T follicular helper cell (primary cell): ENCODE results near the gene NDUFA13.
A peak's percentile ranks its signal among the peaks of the same experiment; 100 is the strongest.

Experiments
- DNase-seq: peaks from one replicate; pipeline ENCODE4 v3.0.0-alpha.2; 2020; ENCODE audit warnings: low read depth

NDUFA13 gene

DNA sequence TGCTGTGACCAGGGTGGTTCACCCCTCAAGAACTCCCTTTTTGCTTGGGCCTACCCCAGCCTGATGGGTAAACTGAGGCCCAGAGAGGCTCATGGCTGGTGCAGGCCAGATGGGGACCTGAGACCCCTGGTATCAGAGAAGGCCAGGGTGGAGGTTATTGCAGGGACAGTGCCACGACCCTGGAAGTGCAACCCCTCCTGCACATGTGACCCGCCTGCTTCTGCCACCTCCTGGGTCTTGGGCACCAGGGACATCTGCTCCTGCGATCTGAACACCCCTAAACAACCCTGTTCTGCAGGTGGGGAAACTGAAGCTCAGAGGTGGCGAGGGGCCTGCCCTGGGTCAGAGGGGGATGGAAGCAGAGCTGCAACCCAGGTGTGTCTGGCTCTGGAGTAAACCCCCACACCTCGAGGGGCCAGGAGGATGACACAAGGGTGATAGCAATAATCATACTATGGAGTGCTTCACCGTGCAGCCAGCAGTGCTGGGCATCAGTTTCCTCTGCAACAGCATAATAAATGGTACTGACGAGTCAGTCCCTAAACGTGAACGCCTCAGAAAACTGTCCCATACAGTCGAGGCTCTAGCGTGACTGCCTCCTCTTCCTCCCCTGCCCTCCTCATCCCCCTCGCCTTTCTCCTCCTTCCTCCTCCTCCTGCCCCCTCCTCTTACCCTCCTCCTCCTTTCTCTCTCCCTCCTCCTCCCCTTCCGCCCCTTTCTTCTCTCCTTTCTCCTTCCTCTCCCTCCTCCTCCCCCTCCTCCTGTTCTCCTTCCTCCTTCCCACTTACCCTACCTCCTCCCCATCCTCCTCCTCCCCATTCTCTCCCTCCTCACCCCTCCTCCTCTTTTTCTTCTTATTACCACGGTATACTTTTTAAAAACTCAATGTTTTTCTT lies 17.0 kb downstream of the NDUFA13 start:
- DNase-seq = no peak

DNA sequence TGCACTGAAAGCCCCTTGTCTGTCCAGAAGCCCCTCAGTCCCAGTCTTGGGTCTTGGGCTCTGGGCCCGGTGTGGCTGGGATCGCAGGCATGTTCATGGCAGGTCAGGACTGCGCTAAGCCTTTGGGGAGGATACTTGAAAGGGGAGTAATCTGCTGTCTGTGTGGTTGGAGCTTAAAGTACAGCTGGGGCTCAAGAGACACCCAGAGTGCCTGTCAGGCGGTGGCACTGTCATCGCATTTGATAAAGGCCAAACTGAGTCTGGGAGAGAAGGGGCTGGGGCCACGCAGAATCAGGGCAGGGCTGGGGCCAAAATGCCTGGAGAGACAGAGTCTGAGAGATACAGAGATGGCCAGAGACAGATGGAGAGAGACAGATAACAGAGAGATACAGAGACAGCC lies 17.8 kb downstream of the NDUFA13 start:
- no peak for DNase-seq

DNA sequence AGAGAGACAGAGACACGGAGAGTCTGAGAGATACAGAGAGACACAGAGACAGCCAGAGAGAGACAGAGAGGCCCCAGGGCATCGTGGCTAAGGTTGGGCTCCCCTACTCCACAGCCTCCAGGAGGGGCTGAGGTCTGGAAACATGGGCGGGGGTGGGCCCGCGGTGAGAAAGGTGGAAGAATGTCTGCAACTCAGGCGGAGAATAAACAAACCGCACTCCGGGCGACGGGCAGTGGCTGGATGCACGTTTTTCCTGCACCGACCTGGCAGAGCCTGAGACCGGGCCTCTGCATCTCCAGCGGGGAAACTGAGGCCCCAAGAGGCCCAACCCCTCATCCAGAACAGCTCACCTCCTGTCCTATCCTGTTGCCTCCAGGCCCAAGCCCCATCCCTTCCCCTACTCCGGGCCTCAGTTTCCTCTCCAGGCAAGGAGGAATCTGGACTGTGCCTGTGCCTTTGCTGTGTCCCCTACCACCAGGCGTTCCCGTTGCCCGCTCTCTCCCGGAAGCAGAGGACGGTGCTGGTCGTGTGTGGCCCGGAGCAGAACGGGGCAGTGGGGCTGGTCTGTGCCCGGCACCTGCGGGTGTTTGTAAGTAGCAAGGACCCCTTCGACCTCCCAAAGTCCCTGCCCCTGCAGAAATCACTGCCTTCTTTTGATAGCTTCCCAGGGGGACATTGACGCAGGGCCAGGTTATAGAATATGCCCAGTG lies 18.7 kb downstream of the NDUFA13 start:
- no peak for DNase-seq

DNA sequence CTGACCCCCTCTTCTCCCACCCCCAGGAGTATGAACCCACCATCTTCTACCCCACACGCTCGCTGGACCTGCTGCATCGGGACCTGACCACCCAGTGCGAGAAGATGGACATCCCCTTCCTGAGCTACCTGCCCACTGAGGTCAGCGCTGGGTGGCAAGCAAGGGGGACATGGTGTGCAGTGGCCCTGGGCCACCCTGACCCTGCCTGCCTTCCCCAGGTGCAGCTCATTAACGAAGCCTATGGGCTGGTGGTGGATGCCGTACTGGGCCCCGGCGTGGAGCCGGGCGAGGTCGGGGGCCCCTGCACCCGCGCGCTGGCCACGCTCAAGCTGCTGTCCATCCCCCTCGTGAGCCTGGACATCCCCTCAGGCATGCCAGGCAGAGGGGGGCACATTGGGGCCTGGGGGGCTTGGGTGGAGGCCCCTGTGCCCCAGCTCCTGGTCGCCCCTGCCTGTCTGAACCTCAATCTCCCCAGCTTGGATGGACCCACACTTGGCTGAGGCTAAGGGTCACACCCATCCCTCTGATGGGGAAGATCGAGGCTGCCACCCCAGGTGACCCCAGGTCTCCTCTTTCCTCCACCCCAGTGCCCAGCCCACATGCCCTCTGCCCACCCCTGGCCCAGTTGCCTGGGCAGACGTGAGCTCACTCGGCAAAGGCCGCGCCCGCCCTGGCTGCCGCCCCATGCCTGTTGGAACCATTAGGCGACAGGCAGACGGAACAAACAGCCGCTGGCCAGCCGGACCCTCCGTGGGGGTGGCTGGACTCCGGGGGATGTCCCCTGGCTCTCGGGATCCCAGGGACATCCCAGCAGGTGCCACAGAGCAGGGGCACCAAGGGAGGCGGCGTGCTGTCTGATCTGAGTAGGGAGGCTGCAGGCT lies 19.5 kb downstream of the NDUFA13 start:
- no peak for DNase-seq

DNA sequence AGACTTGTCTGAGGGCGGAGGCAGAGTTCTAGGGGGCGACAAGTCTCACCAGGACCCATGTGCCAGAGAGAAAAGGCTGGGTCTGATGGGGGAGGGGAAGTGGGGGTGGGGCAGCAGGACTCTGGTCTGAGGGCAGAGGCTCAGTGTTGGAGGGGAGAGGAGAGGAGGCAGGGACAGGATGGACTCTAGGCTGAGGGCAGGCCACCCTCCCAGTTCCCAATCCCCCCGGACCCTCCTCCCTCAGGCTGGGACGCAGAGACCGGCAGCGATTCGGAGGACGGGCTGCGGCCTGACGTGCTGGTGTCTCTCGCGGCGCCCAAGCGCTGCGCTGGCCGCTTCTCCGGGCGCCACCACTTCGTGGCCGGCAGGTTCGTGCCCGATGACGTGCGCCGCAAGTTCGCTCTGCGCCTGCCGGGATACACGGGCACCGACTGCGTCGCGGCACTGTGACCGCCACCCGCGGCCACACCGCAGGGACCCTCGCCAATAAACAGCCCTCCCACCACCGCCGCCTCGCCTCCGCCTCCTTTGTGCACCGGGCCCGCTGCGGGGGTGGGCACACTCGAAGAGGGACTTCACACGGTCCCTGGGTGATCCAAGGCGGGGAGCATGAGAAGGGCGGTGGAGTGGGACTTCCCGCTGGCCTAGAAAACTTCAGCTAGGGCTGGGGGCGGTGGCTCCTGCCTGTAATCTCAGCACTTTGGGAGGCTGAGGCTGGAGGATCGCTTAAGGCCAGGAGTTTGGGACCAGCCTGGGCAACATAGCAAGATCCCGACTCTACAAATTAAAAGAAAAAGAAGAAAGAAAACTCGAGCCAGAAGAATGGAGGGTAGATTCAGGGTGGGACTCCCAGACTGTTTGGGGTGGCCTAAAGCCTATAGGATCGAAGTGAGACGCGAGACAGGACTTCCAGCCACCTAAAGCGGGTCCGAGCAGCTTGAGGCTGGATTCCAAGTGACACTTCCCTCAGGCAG lies 21.3 kb downstream of the NDUFA13 start:
- DNase-seq = no peak

DNA sequence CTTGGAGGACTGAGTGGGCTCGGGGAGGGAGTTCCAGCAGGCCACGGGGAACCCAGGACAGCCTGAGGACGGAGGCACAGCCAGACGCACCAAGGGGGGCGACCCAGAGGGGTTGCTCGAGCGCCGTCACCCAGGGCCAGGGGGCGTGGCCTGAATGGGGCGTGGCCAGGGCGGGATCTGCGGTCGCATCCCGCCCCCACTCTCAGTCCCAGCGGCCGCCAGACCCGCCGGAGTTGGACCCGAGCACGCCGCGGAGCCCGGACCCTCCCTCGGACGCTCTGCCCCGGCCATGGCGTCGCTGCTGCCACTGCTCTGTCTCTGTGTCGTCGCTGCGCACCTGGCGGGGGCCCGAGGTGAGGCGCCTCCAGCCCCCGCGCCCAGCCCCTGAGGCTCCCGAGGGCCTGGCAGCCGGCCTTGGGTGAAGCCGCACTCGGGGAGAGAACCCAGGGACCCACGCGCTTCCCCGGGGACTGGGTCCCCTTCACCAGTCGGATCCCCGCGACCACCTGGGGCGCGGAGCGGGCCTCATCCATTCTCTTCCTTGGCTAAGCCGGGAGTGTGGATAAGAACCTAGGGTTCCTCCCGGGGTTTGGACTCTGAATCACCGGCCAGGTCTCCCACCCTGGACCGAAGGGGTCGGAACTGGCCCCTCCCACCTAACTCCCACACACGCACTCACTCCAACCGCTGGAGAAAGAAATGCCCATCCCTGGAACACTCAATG lies 22.2 kb downstream of the NDUFA13 start, which contains the start of gene CILP2:
TSS of gene CILP2 (plus strand) at position 205 of the 724 bp plus-strand sequence. CDS start at position 290, 85 bp downstream.
- DNase-seq = no peak

DNA sequence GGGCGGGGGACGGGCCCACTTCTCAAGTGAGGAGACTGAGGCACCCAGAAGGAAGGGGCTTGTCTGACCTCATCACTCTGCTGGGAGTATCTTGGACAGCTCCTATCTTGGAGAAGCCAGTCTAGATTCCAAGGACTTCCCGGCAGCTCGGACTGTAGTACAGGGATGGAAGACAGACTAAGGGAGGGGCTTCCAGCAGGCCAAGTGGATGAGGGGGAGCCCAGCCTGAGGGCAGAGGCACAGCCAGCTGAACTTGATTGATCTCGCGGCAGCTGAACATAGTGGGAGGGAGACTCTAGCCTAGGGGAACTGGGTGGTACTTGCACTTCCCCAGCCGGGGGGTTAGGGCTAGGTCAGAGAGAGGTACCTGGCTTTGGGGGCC lies 22.8 kb downstream of the NDUFA13 start:
- DNase-seq = no peak

DNA sequence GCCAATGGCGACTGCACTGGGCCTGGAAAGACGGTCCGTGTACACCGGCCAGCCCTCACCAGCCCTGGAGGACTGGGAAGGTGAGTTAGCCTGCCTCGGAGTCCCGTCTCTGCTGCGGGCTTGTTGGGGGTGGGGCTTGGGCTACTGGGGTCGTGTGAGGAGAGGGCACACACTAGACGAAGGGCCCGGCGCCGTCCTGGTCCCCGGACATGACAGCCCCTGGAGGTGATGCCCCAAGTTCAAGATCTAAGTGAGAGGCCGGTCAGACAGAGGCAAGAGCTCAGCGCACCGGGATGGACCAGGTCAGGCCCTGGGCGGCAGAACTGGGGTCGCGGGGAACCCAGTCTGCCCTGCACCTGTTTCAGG lies 23.7 kb downstream of the NDUFA13 start:
- no peak for DNase-seq

DNA sequence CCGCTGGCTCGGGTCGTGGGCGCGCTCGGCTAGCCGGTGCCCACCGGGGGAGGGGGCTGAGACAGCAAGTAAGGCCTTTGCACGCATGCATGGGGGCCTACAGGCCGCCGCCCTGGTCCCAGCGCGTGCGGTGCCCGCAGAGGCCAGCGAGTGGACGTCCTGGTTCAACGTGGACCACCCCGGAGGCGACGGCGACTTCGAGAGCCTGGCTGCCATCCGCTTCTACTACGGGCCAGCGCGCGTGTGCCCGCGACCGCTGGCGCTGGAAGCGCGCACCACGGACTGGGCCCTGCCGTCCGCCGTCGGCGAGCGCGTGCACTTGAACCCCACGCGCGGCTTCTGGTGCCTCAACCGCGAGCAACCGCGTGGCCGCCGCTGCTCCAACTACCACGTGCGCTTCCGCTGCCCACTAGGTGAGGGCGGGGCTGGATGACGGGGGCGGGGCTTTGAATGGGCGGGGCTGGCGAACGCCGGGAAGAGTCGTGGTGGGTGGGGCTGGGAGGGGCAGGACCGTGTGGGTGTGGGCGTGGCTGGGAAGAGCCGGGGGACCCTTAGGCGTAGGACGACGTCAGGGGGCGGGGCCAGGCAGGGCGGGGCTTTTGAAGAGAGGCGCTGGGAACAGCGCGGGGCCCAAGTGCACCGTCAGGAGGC lies 24.2 kb downstream of the NDUFA13 start:
- peak; percentile 57 for DNase-seq

DNA sequence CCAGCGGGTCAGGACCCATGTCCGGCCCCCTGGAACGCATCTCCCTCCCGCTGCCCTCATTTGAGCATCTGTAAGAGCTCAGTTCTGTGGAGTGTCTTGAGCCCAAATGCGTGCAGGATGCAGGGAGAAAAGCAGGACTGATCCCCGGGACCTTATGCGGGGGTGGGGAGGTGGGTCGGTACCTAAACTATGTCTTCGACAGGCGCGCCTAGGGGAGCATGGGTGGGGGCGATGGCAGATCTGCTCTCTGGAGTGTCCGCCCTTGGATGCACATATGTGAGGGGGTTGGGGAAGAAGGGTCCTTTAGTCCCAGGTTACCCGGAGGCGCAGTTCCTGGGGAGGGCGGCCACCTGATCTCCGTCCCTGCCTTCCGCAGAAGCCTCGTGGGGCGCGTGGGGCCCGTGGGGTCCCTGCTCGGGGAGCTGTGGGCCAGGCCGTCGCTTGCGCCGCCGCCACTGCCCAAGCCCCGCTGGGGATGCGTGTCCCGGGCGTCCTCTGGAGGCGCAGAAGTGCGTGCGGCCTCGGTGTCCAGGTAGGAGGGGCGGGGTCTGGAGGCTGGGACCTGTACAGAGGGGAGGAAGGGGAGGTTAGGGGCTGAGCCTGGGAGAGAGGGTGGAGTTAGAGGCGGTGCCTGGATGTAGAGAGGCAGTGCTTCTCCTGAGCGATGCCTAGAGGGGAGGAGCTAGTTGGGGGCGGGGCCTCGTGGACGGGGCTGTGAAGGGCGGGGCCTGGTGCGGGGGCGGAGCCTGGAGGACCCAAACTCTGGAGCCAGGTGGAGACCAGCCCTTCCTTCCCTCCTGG lies 24.9 kb downstream of the NDUFA13 start:
- peak; percentile 72 for DNase-seq

DNA sequence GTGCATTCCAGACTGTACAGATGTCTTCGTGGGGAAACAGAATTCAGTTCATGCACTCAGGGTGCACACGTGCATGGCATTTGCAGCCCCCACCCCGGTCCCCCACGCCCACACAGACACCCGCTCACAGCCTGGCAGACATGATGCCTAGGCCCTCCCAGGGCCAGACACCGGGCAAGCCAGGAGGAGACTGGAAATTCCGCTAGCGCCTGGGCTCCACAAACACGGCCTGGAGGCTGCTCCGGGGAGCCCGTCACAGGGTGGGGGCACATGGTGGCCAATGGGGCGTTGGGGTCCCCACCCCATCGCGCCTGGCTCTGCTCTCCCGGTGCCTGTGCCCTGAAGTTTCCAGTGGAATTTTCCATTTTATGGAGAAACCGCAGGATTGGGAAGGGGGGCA lies 25.6 kb downstream of the NDUFA13 start:
- DNase-seq = no peak

DNA sequence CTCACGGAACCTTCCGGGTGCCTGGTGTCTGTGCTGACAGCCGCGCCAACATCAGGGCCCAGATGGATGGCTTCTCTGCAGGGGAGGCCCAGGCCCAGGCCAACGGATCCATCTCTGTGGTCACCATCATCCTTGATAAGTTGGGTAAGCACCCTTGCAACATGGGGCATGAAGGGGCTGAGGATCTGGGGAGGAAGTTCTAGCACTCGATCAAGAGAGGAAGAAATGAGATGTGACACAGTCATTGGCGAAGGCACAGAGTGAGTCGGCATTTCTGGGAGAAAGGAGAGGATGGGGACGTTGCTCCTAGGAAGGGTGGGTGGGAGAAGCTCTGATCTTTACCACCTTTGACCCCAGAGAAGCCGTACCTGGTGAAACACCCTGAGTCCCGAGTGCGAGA lies 26.5 kb downstream of the NDUFA13 start:
- no peak for DNase-seq

DNA sequence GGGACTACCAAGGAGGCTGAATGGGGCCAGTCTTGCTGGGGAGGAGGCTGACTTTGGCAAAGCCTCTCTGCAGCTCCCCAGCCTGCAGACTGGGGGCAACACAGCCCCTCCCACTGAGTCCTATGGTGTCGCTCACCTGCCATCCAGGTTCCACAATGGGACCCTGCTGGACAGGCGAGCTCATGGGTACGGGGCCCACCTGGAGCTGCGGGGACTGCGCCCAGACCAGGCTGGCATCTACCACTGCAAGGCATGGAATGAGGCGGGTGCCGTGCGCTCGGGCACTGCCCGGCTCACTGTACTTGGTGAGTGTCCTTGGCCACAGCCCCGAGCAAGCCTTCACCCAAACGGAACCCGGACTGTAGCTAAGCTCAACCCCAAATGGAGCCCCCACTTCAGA lies 27.1 kb downstream of the NDUFA13 start:
- DNase-seq = no peak

DNA sequence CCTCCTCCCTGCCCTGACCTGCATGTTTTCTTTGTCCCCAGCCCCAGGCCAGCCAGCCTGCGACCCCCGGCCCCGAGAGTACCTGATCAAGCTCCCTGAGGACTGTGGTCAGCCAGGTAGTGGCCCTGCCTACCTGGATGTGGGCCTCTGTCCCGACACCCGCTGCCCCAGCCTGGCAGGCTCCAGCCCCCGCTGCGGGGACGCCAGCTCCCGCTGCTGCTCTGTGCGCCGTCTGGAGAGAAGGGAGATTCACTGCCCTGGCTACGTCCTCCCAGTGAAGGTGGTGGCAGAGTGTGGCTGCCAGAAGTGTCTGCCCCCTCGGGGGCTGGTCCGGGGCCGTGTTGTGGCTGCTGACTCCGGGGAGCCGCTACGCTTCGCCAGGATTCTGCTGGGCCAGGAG lies 27.6 kb downstream of the NDUFA13 start:
- no peak for DNase-seq

DNA sequence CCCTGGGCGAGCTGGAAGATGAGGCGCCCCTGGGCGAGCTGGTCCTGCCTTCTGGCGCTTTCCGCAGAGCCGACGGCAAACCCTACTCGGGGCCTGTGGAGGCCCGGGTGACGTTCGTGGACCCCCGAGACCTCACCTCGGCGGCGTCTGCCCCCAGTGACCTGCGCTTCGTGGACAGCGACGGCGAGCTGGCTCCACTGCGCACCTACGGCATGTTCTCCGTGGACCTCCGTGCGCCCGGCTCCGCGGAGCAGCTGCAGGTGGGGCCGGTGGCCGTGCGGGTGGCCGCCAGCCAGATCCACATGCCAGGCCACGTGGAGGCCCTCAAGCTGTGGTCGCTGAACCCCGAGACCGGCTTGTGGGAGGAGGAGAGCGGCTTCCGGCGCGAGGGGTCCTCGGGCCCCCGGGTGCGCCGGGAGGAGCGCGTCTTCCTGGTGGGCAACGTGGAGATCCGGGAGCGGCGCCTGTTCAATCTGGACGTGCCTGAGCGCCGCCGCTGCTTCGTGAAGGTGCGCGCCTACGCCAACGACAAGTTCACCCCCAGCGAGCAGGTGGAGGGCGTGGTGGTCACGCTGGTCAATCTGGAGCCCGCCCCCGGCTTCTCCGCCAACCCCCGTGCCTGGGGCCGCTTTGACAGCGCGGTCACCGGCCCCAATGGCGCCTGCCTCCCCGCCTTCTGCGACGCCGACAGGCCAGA lies 28.4 kb downstream of the NDUFA13 start:
- no peak for DNase-seq

DNA sequence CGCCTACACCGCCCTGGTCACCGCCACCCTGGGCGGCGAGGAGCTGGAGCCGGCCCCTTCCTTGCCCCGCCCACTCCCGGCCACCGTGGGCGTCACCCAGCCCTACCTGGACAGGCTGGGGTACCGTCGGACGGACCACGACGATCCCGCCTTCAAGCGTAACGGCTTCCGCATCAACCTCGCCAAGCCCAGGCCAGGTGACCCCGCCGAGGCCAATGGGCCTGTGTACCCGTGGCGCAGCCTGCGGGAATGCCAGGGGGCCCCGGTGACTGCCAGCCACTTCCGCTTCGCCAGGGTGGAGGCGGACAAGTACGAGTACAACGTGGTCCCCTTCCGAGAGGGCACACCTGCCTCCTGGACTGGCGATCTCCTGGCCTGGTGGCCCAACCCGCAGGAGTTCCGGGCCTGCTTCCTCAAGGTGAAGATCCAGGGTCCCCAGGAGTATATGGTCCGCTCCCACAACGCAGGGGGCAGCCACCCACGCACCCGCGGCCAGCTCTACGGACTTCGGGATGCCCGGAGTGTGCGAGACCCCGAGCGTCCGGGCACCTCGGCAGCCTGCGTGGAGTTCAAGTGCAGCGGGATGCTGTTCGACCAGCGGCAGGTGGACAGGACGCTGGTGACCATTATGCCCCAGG lies 29.0 kb downstream of the NDUFA13 start:
- DNase-seq = no peak

DNA sequence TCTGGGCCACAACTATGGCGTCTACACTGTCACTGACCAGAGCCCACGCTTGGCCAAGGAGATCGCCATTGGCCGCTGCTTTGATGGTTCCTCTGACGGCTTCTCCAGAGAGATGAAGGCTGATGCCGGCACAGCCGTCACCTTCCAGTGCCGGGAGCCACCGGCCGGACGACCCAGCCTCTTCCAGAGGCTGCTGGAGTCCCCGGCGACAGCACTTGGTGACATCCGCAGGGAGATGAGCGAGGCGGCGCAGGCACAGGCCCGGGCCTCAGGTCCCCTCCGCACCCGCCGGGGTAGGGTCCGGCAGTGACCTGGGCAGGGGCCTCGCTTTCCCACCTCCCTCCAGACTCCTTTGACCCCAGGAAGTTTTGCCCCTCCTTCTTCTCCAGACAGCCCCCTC lies 29.7 kb downstream of the NDUFA13 start:
- DNase-seq = no peak

DNA sequence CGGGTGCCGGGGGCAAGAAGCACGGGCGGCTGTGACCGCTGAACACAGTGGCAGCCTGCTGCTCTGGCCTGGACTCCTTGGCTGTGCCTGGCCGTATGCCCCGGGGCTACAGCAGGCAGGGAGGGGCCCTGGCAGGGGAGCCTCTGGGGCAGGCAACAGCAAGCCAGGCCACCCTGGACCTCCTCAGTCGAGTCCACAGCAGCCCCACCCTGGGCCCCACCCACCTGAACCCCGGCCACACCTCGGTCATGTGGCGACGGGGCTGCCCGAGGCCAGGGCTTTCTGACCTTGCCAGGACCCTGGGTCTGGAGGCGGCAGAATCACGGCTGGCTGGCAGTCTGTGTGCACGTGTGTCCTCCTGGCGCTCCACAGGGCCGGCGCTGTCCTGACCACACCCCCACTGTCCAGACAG lies 30.7 kb downstream of the NDUFA13 start:
- no peak for DNase-seq
